Measurements from ENCODE around the gene GET3. TPM values are rescaled to one million over a fixed set of nuclear protein-coding genes. Genes with fewer than 3 reads are reported as not detected.

GET3 gene
- polyA plus RNA-seq, 1 donor = 42.4 TPM

GRCh38 chr19:12779162-12779993, 42.1 kb downstream of the GET3 start:
- no peak for DNase-seq (ENCODE audit: low read depth)

- DNase-seq (ENCODE audit: low read depth) = no peak
Observed at GRCh38 chr19:12782174-12782423, 44.8 kb downstream of the GET3 start.

GRCh38 chr19:12782424-12783290, 45.4 kb downstream of the GET3 start:
- DNase-seq (ENCODE audit: low read depth) = no peak

- no peak for DNase-seq (ENCODE audit: low read depth)
Observed at GRCh38 chr19:12783291-12783848, 46.1 kb downstream of the GET3 start.

- DNase-seq (ENCODE audit: low read depth) = no peak
Observed at GRCh38 chr19:12783849-12784393, 46.6 kb downstream of the GET3 start.

GRCh38 chr19:12784394-12784870, 47.1 kb downstream of the GET3 start:
- no peak for DNase-seq (ENCODE audit: low read depth)

- no peak for DNase-seq (ENCODE audit: low read depth)
Observed at GRCh38 chr19:12784871-12785430, 47.7 kb downstream of the GET3 start.

GRCh38 chr19:12785431-12786031, 48.2 kb downstream of the GET3 start:
- DNase-seq (ENCODE audit: low read depth) = no peak

- DNase-seq (ENCODE audit: low read depth) = no peak
Observed at GRCh38 chr19:12786141-12786870, 49.0 kb downstream of the GET3 start.

- DNase-seq (ENCODE audit: low read depth) = no peak
Observed at GRCh38 chr19:12786952-12787351, 49.7 kb downstream of the GET3 start.

- DNase-seq (ENCODE audit: low read depth) = no peak
Observed at GRCh38 chr19:12787458-12787857, 50.2 kb downstream of the GET3 start.

GRCh38 chr19:12788042-12788681, 50.9 kb downstream of the GET3 start:
- no peak for DNase-seq (ENCODE audit: low read depth)

- no peak for DNase-seq (ENCODE audit: low read depth)
Observed at GRCh38 chr19:12788682-12789097, 51.4 kb downstream of the GET3 start.

- DNase-seq (ENCODE audit: low read depth) = no peak
Observed at GRCh38 chr19:12789098-12789903, 52.0 kb downstream of the GET3 start.

GRCh38 chr19:12789904-12790619, 52.8 kb downstream of the GET3 start:
- no peak for DNase-seq (ENCODE audit: low read depth)

GRCh38 chr19:12790628-12791344, 53.5 kb downstream of the GET3 start:
- no peak for DNase-seq (ENCODE audit: low read depth)

GRCh38 chr19:12791345-12792050, 54.2 kb downstream of the GET3 start, which contains the start of gene JUNB:
TSS of gene JUNB (plus strand) at chr19:12791486. CDS start at chr19:12791772, 286 bp downstream.
- no peak for DNase-seq (ENCODE audit: low read depth)

All from forelimb muscle (tissue), 1 donor.